Endothelial cell of umbilical vein (primary cell): ENCODE results near the gene SH3TC2. TPM values are rescaled to one million over a fixed set of nuclear protein-coding genes. Genes with fewer than 3 reads are reported as not detected.

Experiments
- BruUV-seq: library from RNA; stranded (reverse); fragments of 400-500 nt; replicated peaks from 2 replicates; lab custom pipeline; 2021; lab: Mats Ljungman, UMichigan
- CTCF ChIA-PET: fragments of 300-600, 350-600 bp; sonication (Branson Sonifier 250); formaldehyde crosslinking; loops from one replicate; lab custom pipeline; 2021; ENCODE audit warnings: antibody characterized with exemption, inconsistent platforms; lab: Charles Lee
- POLR2A ChIA-PET: fragments of 300-600, 350-600 bp; sonication (Branson Sonifier 250); formaldehyde crosslinking; loops from one replicate; lab custom pipeline; 2021; ENCODE audit warnings: antibody characterized with exemption, inconsistent platforms; lab: Charles Lee
- DNase-seq: peaks from one replicate; pipeline ENCODE4 v3.0.0-alpha.2; 2011; ENCODE audit warnings: low read depth, low spot score
- FAIRE-seq: peaks from 2 replicates; lab custom pipeline; 2011; peaks lifted over from hg19 to GRCh38; lab: Jason Lieb, UNC
- H2AFZ ChIP-seq: 2 replicates; pipeline ENCODE4 v1.6.0; 2012; ENCODE audit warnings: low read depth, low read length, control low read depth, inconsistent platforms
- H3K27ac ChIP-seq: 2 replicates; pipeline ENCODE4 v1.5.1; 2011; ENCODE audit warnings: low read depth, mild to moderate bottlenecking, control low read depth, low read length, moderate library complexity; ENCODE audit not compliant: insufficient read depth
- H3K27me3 ChIP-seq, 2 experiments: 2 replicates each; pipeline versions ENCODE4 v1.6.0 to v1.6.1; 2011; ENCODE audit warnings: low read length in 2 of 2, mixed read lengths in 1 of 2; ENCODE audit not compliant: control insufficient read depth in 2 of 2, insufficient read depth in 2 of 2
- H3K36me3 ChIP-seq, 2 experiments: 2 replicates in 1 of 2; 3 replicates in 1 of 2; pipeline ENCODE4 v1.5.1; 2011; ENCODE audit warnings: low read length in 2 of 2, mild to moderate bottlenecking in 1 of 2, moderate library complexity in 1 of 2; ENCODE audit not compliant: control insufficient read depth in 2 of 2, insufficient read depth in 2 of 2; ENCODE audit errors: extremely low read depth in 1 of 2
- H3K4me1 ChIP-seq: 3 replicates; pipeline ENCODE4 v1.5.1; 2011; ENCODE audit warnings: mild to moderate bottlenecking, low read length; ENCODE audit not compliant: control insufficient read depth, insufficient read depth; ENCODE audit errors: extremely low read depth
- H3K4me2 ChIP-seq: 2 replicates; pipeline ENCODE4 v1.6.1; 2011; ENCODE audit warnings: low read length, control low read depth, mixed read lengths; ENCODE audit not compliant: insufficient read depth
- H3K4me3 ChIP-seq, 3 experiments: fragments of 200-600 bp in 1 of 3; sonication (generic), shearing (Covaris generic) in 1 of 3; replicated peaks in 1 of 3; 2 replicates each; pipeline ENCODE4 v1.5.1; 2011 to 2016; ENCODE audit warnings: control low read depth in 3 of 3, low read length in 3 of 3, mild to moderate bottlenecking in 2 of 3, inconsistent platforms in 1 of 3, low read depth in 1 of 3, moderate library complexity in 1 of 3; ENCODE audit not compliant: insufficient read depth in 1 of 3
- H3K79me2 ChIP-seq: 2 replicates; pipeline ENCODE4 v1.6.0; 2012; ENCODE audit warnings: low read length, inconsistent platforms; ENCODE audit not compliant: control insufficient read depth, insufficient read depth
- H3K9ac ChIP-seq: replicated peaks from 2 replicates; pipeline ENCODE3; 2011; ENCODE audit warnings: low read length, control low read depth; ENCODE audit not compliant: insufficient read depth; ENCODE audit errors: extremely low read depth
- H3K9me1 ChIP-seq: replicated peaks from 3 replicates; pipeline ENCODE4 v1.6.0; 2011; ENCODE audit warnings: mild to moderate bottlenecking, low read length; ENCODE audit not compliant: control insufficient read depth, insufficient read depth; ENCODE audit errors: extremely low read depth
- H3K9me3 ChIP-seq: replicated peaks from 2 replicates; pipeline ENCODE4 v1.5.1; 2012; ENCODE audit warnings: low read length, inconsistent platforms; ENCODE audit not compliant: control insufficient read depth, insufficient read depth
- H4K20me1 ChIP-seq: replicated peaks from 2 replicates; pipeline ENCODE3; 2011; ENCODE audit warnings: mild to moderate bottlenecking, low read length; ENCODE audit not compliant: control insufficient read depth, insufficient read depth; ENCODE audit errors: extremely low read depth
- CTCF ChIP-seq, 2 donors: IDR thresholded peaks; 1 replicate in 1 of 2; 2 replicates in 1 of 2; pipeline ENCODE4 v1.5.1; 2011; ENCODE audit warnings: low read length in 2 of 2, mild to moderate bottlenecking in 2 of 2, moderate library complexity in 2 of 2, control low read depth in 1 of 2, inconsistent platforms in 1 of 2, low read depth in 1 of 2; ENCODE audit not compliant: insufficient read depth in 1 of 2; ENCODE audit errors: extremely low read depth in 1 of 2
- EZH2 ChIP-seq: IDR thresholded peaks from 2 replicates; pipeline ENCODE4 v1.6.1; 2012; ENCODE audit warnings: borderline replicate concordance, low read depth, mild to moderate bottlenecking, moderate library complexity, low read length, inconsistent platforms; ENCODE audit not compliant: severe bottlenecking
- FOS ChIP-seq: IDR thresholded peaks from 2 replicates; pipeline ENCODE4 v1.6.1; 2011; ENCODE audit warnings: mild to moderate bottlenecking, low read length, moderate library complexity, borderline replicate concordance; ENCODE audit not compliant: insufficient read depth
- GATA2 ChIP-seq: IDR thresholded peaks from 2 replicates; pipeline ENCODE4 v1.7.0; 2011; ENCODE audit warnings: low read depth, mild to moderate bottlenecking, moderate library complexity, mixed read lengths, low read length; ENCODE audit not compliant: insufficient read length, insufficient read depth
- JUN ChIP-seq: IDR thresholded peaks from 2 replicates; pipeline ENCODE4 v1.6.1; 2011; ENCODE audit warnings: borderline replicate concordance, low read depth; ENCODE audit not compliant: insufficient read length, insufficient read depth
- MAX ChIP-seq: IDR thresholded peaks from 2 replicates; pipeline ENCODE4 v1.6.1; 2011; ENCODE audit not compliant: insufficient read depth, insufficient read length
- MYC ChIP-seq: IDR thresholded peaks from one replicate; pipeline ENCODE4 v1.6.1; 2011; ENCODE audit warnings: mild to moderate bottlenecking, low read depth, low read length
- POLR2A ChIP-seq: IDR thresholded peaks from 2 replicates; pipeline ENCODE4 v1.6.1; 2012; ENCODE audit warnings: low read depth, mild to moderate bottlenecking, control low read depth, low read length
- POLR2AphosphoS5 ChIP-seq: IDR thresholded peaks from 2 replicates; pipeline ENCODE4 v1.6.1; 2012; ENCODE audit warnings: low read depth, mild to moderate bottlenecking, control low read depth, low read length, moderate library complexity; ENCODE audit not compliant: insufficient read depth
- dilution Hi-C: fragments of 300-500 bp; cut with MboI; formaldehyde crosslinking; loops from one replicate; pipeline ENCODE4 v1.15.0; 2019; ENCODE audit warnings: low sequenced_read_pairs; ENCODE audit not compliant: extremely low pct_ligation_motif_present
- intact Hi-C: fragments of 100-400 bp; cut with micrococcal nuclease; formaldehyde crosslinking; loops from one replicate; pipeline ENCODE4 v1.10.0; 2022
- polyA plus RNA-seq, 4 experiments: library from polyadenylated mRNA; depleted of rRNA in 3 of 4; stranded (reverse) in 3 of 4; unstranded in 1 of 4; fragments of >200 nt; gene quantifications; 2 replicates each; pipeline versions ENCODE4 v1.2.1 to v1.2.3, GENCODE V29; 2011 to 2012; ENCODE audit warnings: missing spikeins in 1 of 4
- total RNA-seq: library from RNA; stranded (reverse); gene quantifications from 2 replicates; pipeline ENCODE4 v1.2.3, GENCODE V29; 2021

Gene SH3TC2
- total and polyA plus RNA-seq, 2 donors (not counting 3 experiments of a cell fraction or from before 2014, with no cell fraction given): 0.91 to 4.3 TPM

DNA sequence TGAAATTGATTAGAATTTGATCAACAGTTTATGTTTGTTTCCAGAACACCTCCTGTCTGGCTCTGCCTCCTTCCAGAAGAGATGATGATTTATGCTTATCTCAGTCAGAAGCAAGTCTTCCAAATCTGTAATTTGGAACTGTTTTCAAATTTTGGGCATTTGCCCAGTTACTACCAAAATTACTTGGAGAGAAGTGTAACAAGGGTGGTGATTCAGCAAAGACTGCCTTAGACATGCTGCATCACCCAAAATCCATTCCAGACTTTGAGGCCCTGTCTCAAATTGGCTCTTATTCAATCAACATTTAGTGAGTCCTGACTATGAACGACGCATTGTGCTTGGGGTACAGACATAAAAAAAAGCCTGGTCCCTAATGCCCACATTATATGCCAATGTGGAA lies 89.4 kb downstream of the SH3TC2 start:
- Histone ChIP-seq H3K9me1 (no peaks in the 10 kb centered on the region), H3K4me3 (no peak overlapping the region), H3K4me2 (peak overlapping the region; percentile 85), H3K4me1 (peaks cover 46% of the 10 kb centered on the region), H3K79me2 (no peaks in the 10 kb centered on the region), H3K27ac (peak overlapping the region; percentile 99), H4K20me1 (no peaks in the 10 kb centered on the region), H2AFZ (no peak overlapping the region), H3K36me3 (no peaks in the 10 kb centered on the region), H3K27me3 (no peaks in the 10 kb centered on the region), H3K9me3 (no peaks in the 10 kb centered on the region), H3K9ac (peak overlapping the region; percentile 91)
- TF ChIP-seq GATA2: no peak
- no peak for TF ChIP-seq CTCF (IDR thresholded peaks at IDR 0.05; ENCODE audit: extremely low read depth in 1 of 2, insufficient read depth in 1 of 2, low read depth in 1 of 2, low read length in 2 of 2)
- no peak for TF ChIP-seq MYC
- TF ChIP-seq FOS: no peak
- no peak for TF ChIP-seq POLR2AphosphoS5
- TF ChIP-seq POLR2A: no peak
- no peak for TF ChIP-seq EZH2
- TF ChIP-seq JUN: no peak
- no peak for TF ChIP-seq MAX
- no peak for FAIRE-seq
- dilution Hi-C loops: no loop called here
- no peak for DNase-seq
- intact Hi-C loops: loop anchor here (1.0 to 5.0 kb wide), 7 partner anchors 8 to 591 kb away; partner anchors contain the start of genes FBXO38 and SH3TC2
- ChIA-PET POLR2A (interaction anchor here (1.7 kb wide), 1 partner anchor 147 kb away, joined by 4 read pairs; the partner anchor contains the start of gene ADRB2), CTCF (interaction anchor here (0.9 to 5.4 kb wide), 8 partner anchors 8 to 232 kb away, joined by 3 to 55 read pairs (median 8); no protein-coding TSS in a partner anchor)
- BruUV-seq: TSS peak; percentile 97
